ENCODE measurements around the gene CALCOCO1. TPM values are rescaled to one million over a fixed set of nuclear protein-coding genes. Genes with fewer than 3 reads are reported as not detected.

The CALCOCO1 gene
- total RNA-seq, 1 donor from 2014 or later: 68.4 TPM

DNA sequence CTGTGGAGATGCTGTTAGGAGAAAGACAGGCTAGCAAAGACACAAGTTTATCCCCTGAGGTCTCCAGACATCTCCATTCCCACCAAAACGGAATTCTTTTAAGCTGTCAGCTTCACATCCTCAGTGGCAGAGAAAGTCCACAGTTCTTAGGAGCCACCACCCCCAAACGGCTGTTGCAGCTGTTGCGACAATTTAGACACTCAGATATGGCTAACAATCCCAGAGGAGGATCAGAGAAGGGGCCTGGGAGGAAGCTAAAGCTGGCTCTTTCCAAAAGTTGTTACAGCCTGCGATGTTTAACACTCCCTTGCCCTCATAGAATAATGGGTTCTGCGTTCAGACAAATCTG lies 49.5 kb downstream of the CALCOCO1 start:
- no peak overlapping the region for H3K4me3 ChIP-seq (ENCODE audit: low read depth, low read length)
- H3K27me3 ChIP-seq (ENCODE audit: control insufficient read depth, insufficient read depth, low read length): no peaks in the 10 kb centered on the region
- TF ChIP-seq, protein P1, sequence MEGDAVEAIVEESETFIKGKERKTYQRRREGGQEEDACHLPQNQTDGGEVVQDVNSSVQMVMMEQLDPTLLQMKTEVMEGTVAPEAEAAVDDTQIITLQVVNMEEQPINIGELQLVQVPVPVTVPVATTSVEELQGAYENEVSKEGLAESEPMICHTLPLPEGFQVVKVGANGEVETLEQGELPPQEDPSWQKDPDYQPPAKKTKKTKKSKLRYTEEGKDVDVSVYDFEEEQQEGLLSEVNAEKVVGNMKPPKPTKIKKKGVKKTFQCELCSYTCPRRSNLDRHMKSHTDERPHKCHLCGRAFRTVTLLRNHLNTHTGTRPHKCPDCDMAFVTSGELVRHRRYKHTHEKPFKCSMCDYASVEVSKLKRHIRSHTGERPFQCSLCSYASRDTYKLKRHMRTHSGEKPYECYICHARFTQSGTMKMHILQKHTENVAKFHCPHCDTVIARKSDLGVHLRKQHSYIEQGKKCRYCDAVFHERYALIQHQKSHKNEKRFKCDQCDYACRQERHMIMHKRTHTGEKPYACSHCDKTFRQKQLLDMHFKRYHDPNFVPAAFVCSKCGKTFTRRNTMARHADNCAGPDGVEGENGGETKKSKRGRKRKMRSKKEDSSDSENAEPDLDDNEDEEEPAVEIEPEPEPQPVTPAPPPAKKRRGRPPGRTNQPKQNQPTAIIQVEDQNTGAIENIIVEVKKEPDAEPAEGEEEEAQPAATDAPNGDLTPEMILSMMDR (IDR thresholded peaks at IDR 0.05; ENCODE audit: insufficient read depth, low read length, poor library complexity, severe bottlenecking): no peak
- DNase-seq (ENCODE audit: low read depth): no peak
- no peaks in the 10 kb centered on the region for H3K36me3 ChIP-seq (ENCODE audit: control insufficient read depth, insufficient read depth, low read length)

DNA sequence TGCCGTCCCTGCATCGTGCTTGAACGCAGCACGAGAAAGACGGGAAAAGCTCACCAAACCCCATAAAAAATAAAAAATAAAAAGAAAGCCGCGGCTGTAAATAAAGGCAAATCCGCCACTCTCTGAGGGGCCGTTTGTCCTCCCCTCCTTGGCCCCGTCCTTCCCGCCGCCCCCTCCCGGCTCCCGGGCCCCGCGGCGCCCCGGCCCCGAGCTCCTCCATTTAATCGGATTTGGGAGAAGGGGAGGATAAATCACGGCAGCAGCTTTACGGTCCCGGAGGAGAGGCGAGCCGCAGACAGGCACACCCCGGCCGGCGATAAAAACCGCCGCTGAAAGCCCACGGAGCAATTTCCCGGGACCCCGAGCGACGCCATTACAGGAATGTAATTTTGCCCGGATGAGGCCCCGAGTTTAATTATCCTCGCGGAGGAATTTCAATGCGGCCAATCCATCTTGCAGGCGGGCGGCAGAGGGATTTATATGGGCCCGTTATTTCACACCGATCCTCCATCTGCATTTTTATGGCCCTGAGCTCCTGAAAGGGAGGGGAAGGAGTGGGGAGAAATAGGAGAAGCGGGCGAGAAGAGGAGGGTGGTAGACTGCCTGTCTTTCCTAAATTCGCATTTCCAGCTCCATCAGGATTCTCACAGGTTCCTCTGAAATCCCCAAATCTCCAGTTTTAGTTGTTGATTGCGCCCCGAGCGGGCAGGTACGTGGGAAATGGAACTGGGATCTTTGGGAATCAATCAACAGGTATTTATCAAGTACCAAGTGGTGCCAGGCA lies 50.0 kb downstream of the CALCOCO1 start:
- no peak for DNase-seq (ENCODE audit: low read depth)
- H3K27me3 ChIP-seq (ENCODE audit: control insufficient read depth, insufficient read depth, low read length): no peaks in the 10 kb centered on the region
- H3K4me3 ChIP-seq (ENCODE audit: low read depth, low read length): peak overlapping the region; percentile 29
- TF ChIP-seq, protein P1 (IDR thresholded peaks at IDR 0.05; ENCODE audit: insufficient read depth, low read length, poor library complexity, severe bottlenecking): no peak
- H3K36me3 ChIP-seq (ENCODE audit: control insufficient read depth, insufficient read depth, low read length): no peaks in the 10 kb centered on the region

DNA sequence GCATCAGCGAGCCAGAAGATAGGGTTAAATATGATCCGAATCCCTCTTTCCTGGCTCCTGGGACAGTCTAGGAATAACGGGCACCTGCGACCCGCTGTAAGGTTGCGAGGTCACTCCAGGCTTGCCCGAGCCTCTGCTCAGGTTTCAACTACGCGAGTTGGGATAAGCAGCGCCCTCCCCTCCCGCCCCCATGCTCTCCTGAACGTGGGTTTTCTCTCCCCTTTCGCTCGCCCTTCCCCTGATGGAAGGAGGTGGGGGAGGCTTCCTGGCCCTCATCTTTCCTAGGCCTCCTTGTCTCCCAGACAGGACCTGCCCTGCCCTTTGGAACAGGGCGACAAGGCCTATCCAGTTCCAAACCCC lies 50.6 kb downstream of the CALCOCO1 start:
- TF ChIP-seq, protein P1 (IDR thresholded peaks at IDR 0.05; ENCODE audit: insufficient read depth, low read length, poor library complexity, severe bottlenecking): no peak
- H3K36me3 ChIP-seq (ENCODE audit: control insufficient read depth, insufficient read depth, low read length): no peaks in the 10 kb centered on the region
- H3K27me3 ChIP-seq (ENCODE audit: control insufficient read depth, insufficient read depth, low read length): no peaks in the 10 kb centered on the region
- DNase-seq (ENCODE audit: low read depth): no peak
- H3K4me3 ChIP-seq (ENCODE audit: low read depth, low read length): no peak overlapping the region

DNA sequence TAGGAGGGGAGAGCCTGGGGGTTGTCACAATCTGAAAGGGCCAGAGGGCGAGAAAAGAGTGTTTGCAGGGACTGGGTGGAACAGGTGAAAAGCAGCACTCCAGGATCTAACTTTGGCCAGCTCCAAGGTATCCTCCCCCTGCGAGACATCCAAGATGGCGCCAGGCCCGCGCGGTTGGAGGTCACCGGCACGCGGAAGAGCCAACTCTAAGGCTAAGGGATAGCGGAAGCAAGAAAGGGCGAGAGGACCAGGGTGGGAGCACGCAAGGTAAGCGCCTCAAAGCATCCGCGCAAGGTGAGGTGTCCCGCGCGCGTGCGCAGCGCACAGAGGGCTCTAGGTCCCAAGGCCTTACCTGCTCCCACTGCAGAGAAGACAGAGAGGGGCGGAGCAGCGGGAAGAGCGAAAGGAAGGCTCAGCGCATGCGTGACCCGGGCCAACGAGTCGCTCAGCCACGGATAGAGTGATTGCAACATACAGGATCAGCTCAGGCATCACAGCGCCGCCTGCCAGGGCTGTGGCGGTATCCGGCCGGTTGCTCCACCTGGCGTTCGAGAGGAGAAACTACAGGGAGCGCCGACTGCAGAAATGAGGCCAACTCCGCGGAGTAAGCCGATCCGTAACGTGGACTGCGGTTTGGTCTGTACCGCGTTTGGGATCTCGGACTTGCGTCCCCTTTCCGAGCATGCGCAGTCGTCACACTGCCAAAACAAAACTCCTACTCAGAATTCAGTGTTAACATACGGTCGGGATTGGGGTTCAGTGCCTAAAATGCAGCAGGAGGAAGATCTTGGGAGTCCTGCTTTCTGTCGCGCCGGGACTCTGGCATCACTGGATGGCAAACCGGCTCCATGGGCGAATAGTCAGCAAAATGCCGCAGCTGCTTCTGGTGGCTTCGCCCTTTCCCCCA lies 51.3 kb downstream of the CALCOCO1 start, which contains the start of gene ATP5MC2:
Gene ATP5MC2, minus strand, starts transcription at position 383 of the 907 bp plus-strand sequence. CDS start 3,469 bp downstream, outside the sequence.
- Histone ChIP-seq H3K27me3 (ENCODE audit: control insufficient read depth, insufficient read depth, low read length) (no peaks in the 10 kb centered on the region), H3K36me3 (ENCODE audit: control insufficient read depth, insufficient read depth, low read length) (no peaks in the 10 kb centered on the region), H3K4me3 (ENCODE audit: low read depth, low read length) (peak within 1 kb of the TSS; percentile 65)
- TF ChIP-seq, protein P1 (IDR thresholded peaks at IDR 0.05; ENCODE audit: insufficient read depth, low read length, poor library complexity, severe bottlenecking): peak; percentile 100
- DNase-seq (ENCODE audit: low read depth): peak; percentile 88

DNA sequence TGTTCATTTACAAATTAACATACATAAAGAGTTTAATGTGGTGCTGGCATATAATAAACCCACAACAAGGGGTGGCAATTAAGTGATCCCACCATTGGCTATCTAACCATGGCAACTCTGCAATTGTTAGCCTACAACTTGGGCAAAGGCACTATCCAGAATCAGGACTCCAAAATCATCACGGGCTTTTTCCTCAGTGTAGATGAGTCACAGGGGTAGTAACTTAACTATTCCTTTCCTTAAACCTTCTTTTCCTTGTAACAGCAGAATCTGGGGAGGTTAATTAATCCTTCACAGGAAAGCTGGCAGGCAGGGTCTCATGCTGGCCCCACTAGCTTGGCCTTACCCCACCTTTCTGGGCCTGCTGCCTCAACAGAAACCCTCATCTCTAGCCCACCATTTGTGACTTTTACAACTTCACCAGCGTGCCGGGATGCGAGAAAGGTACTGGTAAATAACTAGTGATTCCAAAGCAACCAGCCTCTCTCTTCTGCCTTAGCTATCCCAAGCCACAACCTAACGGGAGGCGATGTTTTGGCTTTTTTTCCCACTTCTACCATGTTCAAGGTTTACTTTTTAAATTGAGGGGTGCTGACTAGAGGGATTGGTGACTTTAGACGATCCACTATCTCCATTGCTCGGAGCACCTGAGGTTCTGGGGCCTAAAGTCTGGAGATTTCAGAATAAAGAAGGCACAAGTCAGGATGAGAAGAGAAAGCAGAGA lies 52.1 kb downstream of the CALCOCO1 start:
- Histone ChIP-seq H3K4me3 (ENCODE audit: low read depth, low read length) (peak overlapping the region; percentile 65), H3K36me3 (ENCODE audit: control insufficient read depth, insufficient read depth, low read length) (no peaks in the 10 kb centered on the region), H3K27me3 (ENCODE audit: control insufficient read depth, insufficient read depth, low read length) (no peaks in the 10 kb centered on the region)
- TF ChIP-seq, protein P1 (IDR thresholded peaks at IDR 0.05; ENCODE audit: insufficient read depth, low read length, poor library complexity, severe bottlenecking): no peak
- DNase-seq (ENCODE audit: low read depth): no peak
